Calu3 (cell line): Measurements from ENCODE around the gene TMEM259. TPM values are rescaled to one million over a fixed set of nuclear protein-coding genes. Genes with fewer than 3 reads are reported as not detected.

ENCODE experiments used
- BruUV-seq: library from RNA; stranded (reverse); fragments of 400-500 nt; replicated peaks from 2 replicates; lab custom pipeline; 2021; lab: Mats Ljungman, UMichigan
- CTCF ChIA-PET: fragments of 300-600 bp; sonication (Branson Sonifier 250); formaldehyde crosslinking; loops from one replicate; lab custom pipeline; 2022; ENCODE audit warnings: antibody characterized with exemption; lab: Charles Lee
- DNase-seq: peaks from one replicate; pipeline ENCODE4 v3.0.0; 2022
- H3K27ac Mint-ChIP-seq: one replicate; pipeline ENCODE4 v1.8.0; 2022; ENCODE audit warnings: mixed read lengths; ENCODE audit not compliant: unreplicated experiment
- H3K27me3 Mint-ChIP-seq: one replicate; pipeline ENCODE4 v1.8.0; 2022; ENCODE audit warnings: mixed read lengths; ENCODE audit not compliant: unreplicated experiment
- H3K36me3 Mint-ChIP-seq: one replicate; pipeline ENCODE4 v1.8.0; 2022; ENCODE audit warnings: mild to moderate bottlenecking, moderate library complexity, mixed read lengths; ENCODE audit not compliant: insufficient read depth, unreplicated experiment
- H3K4me1 Mint-ChIP-seq: one replicate; pipeline ENCODE4 v1.8.0; 2022; ENCODE audit warnings: mild to moderate bottlenecking, low read depth, mixed read lengths; ENCODE audit not compliant: unreplicated experiment
- H3K4me3 Mint-ChIP-seq: one replicate; pipeline ENCODE4 v1.8.0; 2022; ENCODE audit warnings: mild to moderate bottlenecking, low read depth, moderate library complexity, mixed read lengths; ENCODE audit not compliant: unreplicated experiment
- H3K9me3 Mint-ChIP-seq: one replicate; pipeline ENCODE4 v1.8.0; 2022; ENCODE audit warnings: low read depth, mixed read lengths; ENCODE audit not compliant: unreplicated experiment
- intact Hi-C: fragments of 100-400 bp; cut with micrococcal nuclease; formaldehyde crosslinking; loops from one replicate; pipeline ENCODE4 v1.10.0; 2022; ENCODE audit not compliant: unreplicated experiment
- total RNA-seq: library from RNA; stranded (reverse); gene quantifications from 2 replicates; pipeline ENCODE4 v1.2.3, GENCODE V29; 2022
- TF ChIP-seq, protein P1 (sequence below): fragments of 200-600 bp; IDR thresholded peaks from one replicate; pipeline ENCODE4 v1.8.0; 2022; ENCODE audit warnings: antibody characterized with exemption; ENCODE audit not compliant: unreplicated experiment

The TMEM259 gene
- total RNA-seq, 1 experiment from 2014 or later, result 129 TPM

DNA sequence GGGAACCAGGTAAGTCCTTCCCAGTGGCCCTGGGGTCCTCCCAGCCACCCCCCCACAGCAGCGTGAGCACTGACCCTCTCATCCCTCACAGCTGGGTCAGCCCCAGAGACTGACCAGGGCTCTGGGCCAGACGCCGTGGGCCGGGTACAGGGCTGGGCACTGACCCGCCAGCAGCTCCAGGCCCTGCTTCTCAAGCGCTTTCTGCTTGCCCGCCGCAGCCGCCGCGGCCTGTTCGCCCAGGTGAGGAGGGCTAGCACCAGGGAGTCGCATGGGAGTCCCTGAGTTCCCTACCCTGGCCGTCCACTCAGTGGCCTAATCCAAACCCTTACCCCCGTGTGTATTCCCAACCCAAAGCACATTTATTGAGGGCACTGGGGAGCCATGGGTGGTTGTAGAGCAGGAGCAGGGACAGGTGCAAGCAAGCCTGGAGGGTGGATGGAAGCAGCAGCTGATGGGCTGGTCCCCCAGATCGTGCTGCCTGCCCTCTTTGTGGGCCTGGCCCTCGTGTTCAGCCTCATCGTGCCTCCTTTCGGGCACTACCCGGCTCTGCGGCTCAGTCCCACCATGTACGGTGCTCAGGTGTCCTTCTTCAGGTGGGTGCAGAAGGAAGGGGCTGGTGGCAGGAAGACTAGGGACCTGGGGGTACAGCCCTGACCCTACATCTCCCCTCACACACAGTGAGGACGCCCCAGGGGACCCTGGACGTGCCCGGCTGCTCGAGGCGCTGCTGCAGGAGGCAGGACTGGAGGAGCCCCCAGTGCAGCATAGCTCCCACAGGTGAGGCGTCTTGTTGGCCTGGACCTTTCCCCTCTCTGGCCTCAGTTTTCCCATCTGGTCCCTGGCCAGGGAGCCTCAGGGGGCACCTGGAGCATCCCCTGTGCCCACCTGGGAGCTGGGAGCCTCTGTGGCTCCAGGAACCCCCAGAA, 33.4 kb upstream of the TMEM259 start:
- Mint-ChIP-seq H3K36me3 (peaks cover 10% of the 10 kb centered on the region), H3K9me3 (no peaks in the 10 kb centered on the region), H3K4me3 (no peak overlapping the region), H3K27ac (no peak overlapping the region), H3K27me3 (no peaks in the 10 kb centered on the region), H3K4me1 (peaks cover 8% of the 10 kb centered on the region)
- BruUV-seq, result no TSS peak
- no peak for DNase-seq
- TF ChIP-seq, protein P1, sequence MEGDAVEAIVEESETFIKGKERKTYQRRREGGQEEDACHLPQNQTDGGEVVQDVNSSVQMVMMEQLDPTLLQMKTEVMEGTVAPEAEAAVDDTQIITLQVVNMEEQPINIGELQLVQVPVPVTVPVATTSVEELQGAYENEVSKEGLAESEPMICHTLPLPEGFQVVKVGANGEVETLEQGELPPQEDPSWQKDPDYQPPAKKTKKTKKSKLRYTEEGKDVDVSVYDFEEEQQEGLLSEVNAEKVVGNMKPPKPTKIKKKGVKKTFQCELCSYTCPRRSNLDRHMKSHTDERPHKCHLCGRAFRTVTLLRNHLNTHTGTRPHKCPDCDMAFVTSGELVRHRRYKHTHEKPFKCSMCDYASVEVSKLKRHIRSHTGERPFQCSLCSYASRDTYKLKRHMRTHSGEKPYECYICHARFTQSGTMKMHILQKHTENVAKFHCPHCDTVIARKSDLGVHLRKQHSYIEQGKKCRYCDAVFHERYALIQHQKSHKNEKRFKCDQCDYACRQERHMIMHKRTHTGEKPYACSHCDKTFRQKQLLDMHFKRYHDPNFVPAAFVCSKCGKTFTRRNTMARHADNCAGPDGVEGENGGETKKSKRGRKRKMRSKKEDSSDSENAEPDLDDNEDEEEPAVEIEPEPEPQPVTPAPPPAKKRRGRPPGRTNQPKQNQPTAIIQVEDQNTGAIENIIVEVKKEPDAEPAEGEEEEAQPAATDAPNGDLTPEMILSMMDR, result no peak
- CTCF ChIA-PET, result no interaction called here
- intact Hi-C loops, result no loop called here

DNA sequence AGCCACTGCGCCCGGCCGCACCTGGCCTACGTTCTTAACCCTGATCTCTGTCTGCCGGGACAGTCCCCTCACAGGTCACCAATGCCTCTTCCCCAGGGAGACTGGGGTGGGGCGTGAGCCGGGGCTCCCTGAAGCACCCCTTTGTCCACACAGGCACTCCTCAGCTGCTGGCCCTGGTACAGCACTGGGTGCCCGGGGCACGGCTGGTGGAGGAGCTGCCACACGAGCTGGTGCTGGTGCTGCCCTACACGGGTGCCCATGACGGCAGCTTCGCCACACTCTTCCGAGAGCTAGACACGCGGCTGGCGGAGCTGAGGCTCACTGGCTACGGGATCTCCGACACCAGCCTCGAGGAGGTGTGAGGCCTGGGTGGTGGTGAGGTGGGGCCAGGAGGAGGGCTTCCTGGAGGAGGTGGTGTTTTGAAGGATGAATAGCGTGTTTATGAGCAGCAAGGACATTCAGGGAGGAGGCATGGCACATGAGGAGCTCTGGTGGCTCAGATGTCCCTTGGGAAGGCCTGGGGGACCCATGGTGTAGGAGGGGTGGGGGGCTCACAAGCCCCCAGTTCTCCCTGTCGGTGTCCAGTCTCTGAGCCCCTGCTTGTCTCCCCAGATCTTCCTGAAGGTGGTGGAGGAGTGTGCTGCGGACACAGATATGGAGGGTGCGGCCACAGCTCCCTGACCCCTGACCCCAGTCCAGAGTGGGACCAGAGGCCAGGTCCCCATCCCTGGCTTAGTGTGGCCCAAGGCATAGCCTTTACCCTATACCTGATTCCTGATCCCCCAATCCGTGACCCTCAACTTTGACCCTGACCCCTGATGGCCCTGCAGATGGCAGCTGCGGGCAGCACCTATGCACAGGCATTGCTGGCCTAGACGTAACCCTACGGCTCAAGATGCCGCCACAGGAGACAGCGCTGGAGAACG, 32.5 kb upstream of the TMEM259 start:
- H3K27ac Mint-ChIP-seq, result no peak overlapping the region
- TF ChIP-seq, protein P1, result no peak
- CTCF ChIA-PET, result no interaction called here
- no peaks in the 10 kb centered on the region for H3K27me3 Mint-ChIP-seq
- no peak for DNase-seq
- no peak overlapping the region for H3K4me3 Mint-ChIP-seq
- H3K9me3 Mint-ChIP-seq, result no peaks in the 10 kb centered on the region
- peaks cover 16% of the 10 kb centered on the region for H3K36me3 Mint-ChIP-seq
- BruUV-seq, result no TSS peak
- peaks cover 8% of the 10 kb centered on the region for H3K4me1 Mint-ChIP-seq
- intact Hi-C loops, result no loop called here

DNA sequence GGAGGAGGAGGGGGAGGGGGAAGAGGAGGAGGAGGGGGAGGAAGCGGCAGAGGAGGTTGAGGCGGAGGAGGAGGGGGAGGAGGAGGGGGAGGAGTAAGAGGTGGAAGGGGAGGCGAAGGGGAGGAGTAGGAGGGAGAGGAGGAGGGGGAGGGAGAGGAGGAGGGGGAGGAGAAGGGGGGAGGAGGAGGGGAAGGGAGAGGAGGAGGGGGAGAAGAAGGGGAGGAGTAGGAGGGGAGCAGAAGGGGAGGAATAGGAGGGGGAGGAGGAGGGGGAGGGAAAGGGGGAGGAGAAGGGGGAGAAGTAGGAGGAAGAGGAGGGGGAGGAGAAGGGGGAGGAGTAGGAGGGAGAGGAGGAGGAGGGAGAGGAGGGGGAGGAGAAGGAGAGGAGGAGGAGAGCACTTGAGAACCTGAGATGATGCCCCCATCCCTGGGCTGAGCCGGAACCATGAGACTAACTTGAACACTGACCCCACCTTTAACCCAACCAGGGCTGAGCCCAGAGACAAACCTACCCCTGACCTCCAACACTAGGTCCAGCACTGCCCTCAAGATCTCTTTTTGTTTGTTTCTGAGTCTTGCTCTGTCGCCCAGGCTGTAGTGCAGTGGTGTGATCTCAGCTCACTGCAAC, 31.5 kb upstream of the TMEM259 start:
- Mint-ChIP-seq H3K9me3 (no peaks in the 10 kb centered on the region), H3K27ac (no peak overlapping the region), H3K36me3 (peaks cover 13% of the 10 kb centered on the region), H3K4me1 (peaks cover 4% of the 10 kb centered on the region), H3K27me3 (no peaks in the 10 kb centered on the region), H3K4me3 (no peak overlapping the region)
- intact Hi-C loops, result no loop called here
- no TSS peak for BruUV-seq
- TF ChIP-seq, protein P1, result no peak
- CTCF ChIA-PET, result no interaction called here
- DNase-seq, result no peak

DNA sequence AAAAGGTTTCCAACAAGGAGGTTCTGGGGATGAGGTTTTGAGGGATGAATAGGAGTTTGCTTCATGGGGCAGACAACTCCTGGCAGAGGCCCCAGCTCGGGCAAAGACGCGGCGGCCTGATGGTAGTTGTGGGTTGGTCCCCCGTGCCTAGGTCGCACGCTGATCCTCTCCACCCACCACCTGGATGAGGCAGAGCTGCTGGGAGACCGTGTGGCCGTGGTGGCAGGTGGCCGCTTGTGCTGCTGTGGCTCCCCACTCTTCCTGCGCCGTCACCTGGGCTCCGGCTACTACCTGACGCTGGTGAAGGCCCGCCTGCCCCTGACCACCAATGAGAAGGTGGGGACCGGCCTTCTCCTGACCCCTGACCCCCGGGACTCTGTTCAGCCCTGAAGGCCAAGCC, 30.9 kb upstream of the TMEM259 start:
- no TSS peak for BruUV-seq

More for the DNA sequence above, 30.9 kb upstream of the TMEM259 start:
- no peak overlapping the region for H3K4me3 Mint-ChIP-seq
- intact Hi-C loops, result no loop called here
- DNase-seq, result no peak
- peaks cover 10% of the 10 kb centered on the region for H3K36me3 Mint-ChIP-seq
- no peaks in the 10 kb centered on the region for H3K4me1 Mint-ChIP-seq
- CTCF ChIA-PET, result no interaction called here
- TF ChIP-seq, protein P1, result no peak
- H3K9me3 Mint-ChIP-seq, result no peaks in the 10 kb centered on the region
- H3K27me3 Mint-ChIP-seq, result no peaks in the 10 kb centered on the region
- H3K27ac Mint-ChIP-seq, result no peak overlapping the region
